GM12878 (cell line): ENCODE measurements around the gene AGBL4.

Source experiments
- BMI1 ChIP-seq: fragments of 450-650 bp; IDR thresholded peaks from 2 replicates; pipeline ENCODE4 v1.6.1; 2016; ENCODE audit warnings: mild to moderate bottlenecking, moderate library complexity, borderline replicate concordance
- CHD4 ChIP-seq: fragments of 200-600 bp; sonication (generic); IDR thresholded peaks from 2 replicates; pipeline ENCODE4 v1.6.1; 2016; ENCODE audit warnings: mild to moderate bottlenecking
- GABPA ChIP-seq: IDR thresholded peaks from 2 replicates; pipeline ENCODE4 v1.6.1; 2014; ENCODE audit warnings: antibody characterized with exemption, low read depth, mild to moderate bottlenecking, inconsistent platforms
- POLR2A ChIP-seq: IDR thresholded peaks from 2 replicates; pipeline ENCODE4 v1.6.1; 2011; ENCODE audit warnings: low read depth, mild to moderate bottlenecking, low read length
- TCF7 ChIP-seq: IDR thresholded peaks from 2 replicates; pipeline ENCODE4 v1.6.1; 2014; ENCODE audit warnings: antibody characterized with exemption, borderline replicate concordance
- TF ChIP-seq, protein P1 (sequence below), 3 experiments: IDR thresholded peaks in 2 of 3; conservative IDR thresholded peaks in 1 of 3; 2 replicates each; pipeline ENCODE4 v1.5.1; 2011; ENCODE audit warnings: low read depth in 3 of 3, low read length in 3 of 3, mild to moderate bottlenecking in 3 of 3, control low read depth in 2 of 3, moderate library complexity in 2 of 3, inconsistent platforms in 1 of 3, mixed read lengths in 1 of 3; ENCODE audit not compliant: control insufficient read depth in 2 of 3, insufficient read depth in 1 of 3; ENCODE audit errors: extremely low read depth in 1 of 3
- TF ChIP-seq, protein P2 (sequence below): IDR thresholded peaks from 2 replicates; pipeline ENCODE4 v1.6.1; 2012; ENCODE audit warnings: low read depth, low read length, improper control_type of control experiment
- TF ChIP-seq, protein P3 (sequence below): fragments of 450-650 bp; IDR thresholded peaks from 2 replicates; pipeline ENCODE4 v1.6.1; 2018; ENCODE audit warnings: mild to moderate bottlenecking, low read depth, moderate library complexity; ENCODE audit not compliant: partially characterized antibody
- TF ChIP-seq, protein P4 (sequence below): IDR thresholded peaks from 2 replicates; pipeline ENCODE4 v1.6.1; 2012; ENCODE audit warnings: low read length, inconsistent platforms
- TF ChIP-seq, protein P5 (sequence below): fragments of 450-650 bp; IDR thresholded peaks from 2 replicates; pipeline ENCODE4 v1.6.1; 2017; ENCODE audit warnings: antibody characterized with exemption, mild to moderate bottlenecking, moderate library complexity

DNA sequence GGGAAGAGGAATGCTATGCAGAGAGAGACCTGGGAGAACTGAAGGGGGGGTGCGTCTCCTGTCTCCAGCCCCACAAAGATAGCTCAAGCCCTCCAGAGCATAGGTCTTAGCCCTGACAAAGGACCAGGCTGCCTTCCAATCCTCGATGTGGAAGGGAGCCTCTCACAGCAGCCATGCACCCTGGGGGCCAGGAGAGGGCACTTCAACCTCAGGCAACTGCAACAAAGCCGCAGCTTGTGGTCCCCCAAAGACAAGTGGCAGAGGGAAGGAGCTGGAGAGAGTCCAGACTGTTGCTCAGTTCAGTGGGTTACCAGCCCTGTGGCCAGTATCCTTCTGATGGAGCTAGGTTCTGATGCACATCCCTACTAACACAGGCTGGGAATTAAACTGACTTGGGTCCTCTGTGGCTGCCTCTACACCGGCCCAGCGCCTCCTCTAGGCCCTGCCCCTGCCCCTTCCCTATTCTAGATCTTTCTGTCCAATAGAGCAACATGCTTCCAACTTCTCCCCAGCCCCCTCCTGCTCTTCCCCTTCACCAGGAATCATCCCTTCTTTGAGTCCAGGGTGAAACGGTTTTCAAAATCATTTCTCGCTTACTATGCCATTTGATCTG is 1451.0 kb downstream of the AGBL4 start:
- TF ChIP-seq, protein P1, sequence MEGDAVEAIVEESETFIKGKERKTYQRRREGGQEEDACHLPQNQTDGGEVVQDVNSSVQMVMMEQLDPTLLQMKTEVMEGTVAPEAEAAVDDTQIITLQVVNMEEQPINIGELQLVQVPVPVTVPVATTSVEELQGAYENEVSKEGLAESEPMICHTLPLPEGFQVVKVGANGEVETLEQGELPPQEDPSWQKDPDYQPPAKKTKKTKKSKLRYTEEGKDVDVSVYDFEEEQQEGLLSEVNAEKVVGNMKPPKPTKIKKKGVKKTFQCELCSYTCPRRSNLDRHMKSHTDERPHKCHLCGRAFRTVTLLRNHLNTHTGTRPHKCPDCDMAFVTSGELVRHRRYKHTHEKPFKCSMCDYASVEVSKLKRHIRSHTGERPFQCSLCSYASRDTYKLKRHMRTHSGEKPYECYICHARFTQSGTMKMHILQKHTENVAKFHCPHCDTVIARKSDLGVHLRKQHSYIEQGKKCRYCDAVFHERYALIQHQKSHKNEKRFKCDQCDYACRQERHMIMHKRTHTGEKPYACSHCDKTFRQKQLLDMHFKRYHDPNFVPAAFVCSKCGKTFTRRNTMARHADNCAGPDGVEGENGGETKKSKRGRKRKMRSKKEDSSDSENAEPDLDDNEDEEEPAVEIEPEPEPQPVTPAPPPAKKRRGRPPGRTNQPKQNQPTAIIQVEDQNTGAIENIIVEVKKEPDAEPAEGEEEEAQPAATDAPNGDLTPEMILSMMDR (IDR thresholded peaks at IDR 0.05 in 2 of 3, conservative IDR thresholded peaks at IDR 0.05 in 1 of 3; ENCODE audit: control insufficient read depth in 2 of 3, extremely low read depth in 1 of 3, insufficient read depth in 1 of 3, low read depth in 3 of 3, low read length in 3 of 3), result peak; percentile 62 to 66 (median 64); a peak in 5 of 6 replicates
- TF ChIP-seq CHD4, result no peak
- no peak for TF ChIP-seq TCF7
- TF ChIP-seq, protein P2, sequence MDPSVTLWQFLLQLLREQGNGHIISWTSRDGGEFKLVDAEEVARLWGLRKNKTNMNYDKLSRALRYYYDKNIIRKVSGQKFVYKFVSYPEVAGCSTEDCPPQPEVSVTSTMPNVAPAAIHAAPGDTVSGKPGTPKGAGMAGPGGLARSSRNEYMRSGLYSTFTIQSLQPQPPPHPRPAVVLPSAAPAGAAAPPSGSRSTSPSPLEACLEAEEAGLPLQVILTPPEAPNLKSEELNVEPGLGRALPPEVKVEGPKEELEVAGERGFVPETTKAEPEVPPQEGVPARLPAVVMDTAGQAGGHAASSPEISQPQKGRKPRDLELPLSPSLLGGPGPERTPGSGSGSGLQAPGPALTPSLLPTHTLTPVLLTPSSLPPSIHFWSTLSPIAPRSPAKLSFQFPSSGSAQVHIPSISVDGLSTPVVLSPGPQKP, result no peak
- TF ChIP-seq BMI1, result no peak
- no peak for TF ChIP-seq POLR2A
- TF ChIP-seq, protein P3, sequence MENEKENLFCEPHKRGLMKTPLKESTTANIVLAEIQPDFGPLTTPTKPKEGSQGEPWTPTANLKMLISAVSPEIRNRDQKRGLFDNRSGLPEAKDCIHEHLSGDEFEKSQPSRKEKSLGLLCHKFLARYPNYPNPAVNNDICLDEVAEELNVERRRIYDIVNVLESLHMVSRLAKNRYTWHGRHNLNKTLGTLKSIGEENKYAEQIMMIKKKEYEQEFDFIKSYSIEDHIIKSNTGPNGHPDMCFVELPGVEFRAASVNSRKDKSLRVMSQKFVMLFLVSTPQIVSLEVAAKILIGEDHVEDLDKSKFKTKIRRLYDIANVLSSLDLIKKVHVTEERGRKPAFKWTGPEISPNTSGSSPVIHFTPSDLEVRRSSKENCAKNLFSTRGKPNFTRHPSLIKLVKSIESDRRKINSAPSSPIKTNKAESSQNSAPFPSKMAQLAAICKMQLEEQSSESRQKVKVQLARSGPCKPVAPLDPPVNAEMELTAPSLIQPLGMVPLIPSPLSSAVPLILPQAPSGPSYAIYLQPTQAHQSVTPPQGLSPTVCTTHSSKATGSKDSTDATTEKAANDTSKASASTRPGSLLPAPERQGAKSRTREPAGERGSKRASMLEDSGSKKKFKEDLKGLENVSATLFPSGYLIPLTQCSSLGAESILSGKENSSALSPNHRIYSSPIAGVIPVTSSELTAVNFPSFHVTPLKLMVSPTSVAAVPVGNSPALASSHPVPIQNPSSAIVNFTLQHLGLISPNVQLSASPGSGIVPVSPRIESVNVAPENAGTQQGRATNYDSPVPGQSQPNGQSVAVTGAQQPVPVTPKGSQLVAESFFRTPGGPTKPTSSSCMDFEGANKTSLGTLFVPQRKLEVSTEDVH, result no peak
- TF ChIP-seq, protein P4, sequence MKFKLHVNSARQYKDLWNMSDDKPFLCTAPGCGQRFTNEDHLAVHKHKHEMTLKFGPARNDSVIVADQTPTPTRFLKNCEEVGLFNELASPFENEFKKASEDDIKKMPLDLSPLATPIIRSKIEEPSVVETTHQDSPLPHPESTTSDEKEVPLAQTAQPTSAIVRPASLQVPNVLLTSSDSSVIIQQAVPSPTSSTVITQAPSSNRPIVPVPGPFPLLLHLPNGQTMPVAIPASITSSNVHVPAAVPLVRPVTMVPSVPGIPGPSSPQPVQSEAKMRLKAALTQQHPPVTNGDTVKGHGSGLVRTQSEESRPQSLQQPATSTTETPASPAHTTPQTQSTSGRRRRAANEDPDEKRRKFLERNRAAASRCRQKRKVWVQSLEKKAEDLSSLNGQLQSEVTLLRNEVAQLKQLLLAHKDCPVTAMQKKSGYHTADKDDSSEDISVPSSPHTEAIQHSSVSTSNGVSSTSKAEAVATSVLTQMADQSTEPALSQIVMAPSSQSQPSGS, result no peak
- no peak for TF ChIP-seq GABPA
- TF ChIP-seq, protein P5, sequence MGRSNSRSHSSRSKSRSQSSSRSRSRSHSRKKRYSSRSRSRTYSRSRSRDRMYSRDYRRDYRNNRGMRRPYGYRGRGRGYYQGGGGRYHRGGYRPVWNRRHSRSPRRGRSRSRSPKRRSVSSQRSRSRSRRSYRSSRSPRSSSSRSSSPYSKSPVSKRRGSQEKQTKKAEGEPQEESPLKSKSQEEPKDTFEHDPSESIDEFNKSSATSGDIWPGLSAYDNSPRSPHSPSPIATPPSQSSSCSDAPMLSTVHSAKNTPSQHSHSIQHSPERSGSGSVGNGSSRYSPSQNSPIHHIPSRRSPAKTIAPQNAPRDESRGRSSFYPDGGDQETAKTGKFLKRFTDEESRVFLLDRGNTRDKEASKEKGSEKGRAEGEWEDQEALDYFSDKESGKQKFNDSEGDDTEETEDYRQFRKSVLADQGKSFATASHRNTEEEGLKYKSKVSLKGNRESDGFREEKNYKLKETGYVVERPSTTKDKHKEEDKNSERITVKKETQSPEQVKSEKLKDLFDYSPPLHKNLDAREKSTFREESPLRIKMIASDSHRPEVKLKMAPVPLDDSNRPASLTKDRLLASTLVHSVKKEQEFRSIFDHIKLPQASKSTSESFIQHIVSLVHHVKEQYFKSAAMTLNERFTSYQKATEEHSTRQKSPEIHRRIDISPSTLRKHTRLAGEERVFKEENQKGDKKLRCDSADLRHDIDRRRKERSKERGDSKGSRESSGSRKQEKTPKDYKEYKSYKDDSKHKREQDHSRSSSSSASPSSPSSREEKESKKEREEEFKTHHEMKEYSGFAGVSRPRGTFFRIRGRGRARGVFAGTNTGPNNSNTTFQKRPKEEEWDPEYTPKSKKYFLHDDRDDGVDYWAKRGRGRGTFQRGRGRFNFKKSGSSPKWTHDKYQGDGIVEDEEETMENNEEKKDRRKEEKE, result no peak
